ENCODE results near the gene CSNK2A1.

The CSNK2A1 gene

GRCh38 chr20:561437-562231 lies 18.0 kb upstream of the CSNK2A1 start:
- H3K27me3 ChIP-seq (ENCODE audit: low read length): no peaks in the 10 kb centered on the region
- no peak overlapping the region for H3K27ac ChIP-seq (ENCODE audit: low read depth, low read length)
- peak; percentile 62 for TF ChIP-seq CTCF (IDR thresholded peaks at IDR 0.05; ENCODE audit: insufficient read depth, low read length, poor library complexity, severe bottlenecking)
- no peak for TF ChIP-seq EZH2phosphoT487 (conservative IDR thresholded peaks at IDR 0.05; ENCODE audit: low read length)
- H4K20me1 ChIP-seq (ENCODE audit: low read depth, low read length): no peaks in the 10 kb centered on the region
- H3K9me3 ChIP-seq (ENCODE audit: insufficient read depth, low read length): no peaks in the 10 kb centered on the region
- H3K4me3 ChIP-seq (ENCODE audit: insufficient read depth, low read length, poor library complexity, severe bottlenecking): no peak overlapping the region
- H3K36me3 ChIP-seq (ENCODE audit: low read length): no peaks in the 10 kb centered on the region
- no peaks in the 10 kb centered on the region for H3K79me2 ChIP-seq (ENCODE audit: insufficient read depth, low read length)
- H3K9ac ChIP-seq (ENCODE audit: low read length): no peak overlapping the region
- no peaks in the 10 kb centered on the region for H3K9me2 ChIP-seq (replicated peaks; ENCODE audit: insufficient read depth, low read length)
- H3K4me2 ChIP-seq (ENCODE audit: low read depth, low read length, poor library complexity, severe bottlenecking): no peak overlapping the region
- H3F3A ChIP-seq (ENCODE audit: insufficient read depth): no peaks in the 10 kb centered on the region
- H2AFZ ChIP-seq (ENCODE audit: low read depth, low read length, severe bottlenecking): no peak overlapping the region

- no peak overlapping the region for H2AFZ ChIP-seq (ENCODE audit: low read depth, low read length, severe bottlenecking)
- H3K4me2 ChIP-seq (ENCODE audit: low read depth, low read length, poor library complexity, severe bottlenecking): no peak overlapping the region
- H3K9me2 ChIP-seq (replicated peaks; ENCODE audit: insufficient read depth, low read length): no peaks in the 10 kb centered on the region
- H3K9me3 ChIP-seq (ENCODE audit: insufficient read depth, low read length): no peaks in the 10 kb centered on the region
- no peaks in the 10 kb centered on the region for H4K20me1 ChIP-seq (ENCODE audit: low read depth, low read length)
- no peak overlapping the region for H3K27ac ChIP-seq (ENCODE audit: low read depth, low read length)
- TF ChIP-seq CTCF (IDR thresholded peaks at IDR 0.05; ENCODE audit: insufficient read depth, low read length, poor library complexity, severe bottlenecking) (no peak), EZH2phosphoT487 (conservative IDR thresholded peaks at IDR 0.05; ENCODE audit: low read length) (no peak)
- no peak overlapping the region for H3K9ac ChIP-seq (ENCODE audit: low read length)
- no peak overlapping the region for H3K4me3 ChIP-seq (ENCODE audit: insufficient read depth, low read length, poor library complexity, severe bottlenecking)
- no peaks in the 10 kb centered on the region for H3K27me3 ChIP-seq (ENCODE audit: low read length)
- no peaks in the 10 kb centered on the region for H3K79me2 ChIP-seq (ENCODE audit: insufficient read depth, low read length)
- no peaks in the 10 kb centered on the region for H3F3A ChIP-seq (ENCODE audit: insufficient read depth)
- H3K36me3 ChIP-seq (ENCODE audit: low read length): no peaks in the 10 kb centered on the region
Observed at GRCh38 chr20:560680-561079, 17.1 kb upstream of the CSNK2A1 start.

GRCh38 chr20:558117-558516 lies 14.5 kb upstream of the CSNK2A1 start:
- Histone ChIP-seq H3F3A (ENCODE audit: insufficient read depth) (no peaks in the 10 kb centered on the region), H3K9me2 (replicated peaks; ENCODE audit: insufficient read depth, low read length) (no peaks in the 10 kb centered on the region), H3K9ac (ENCODE audit: low read length) (no peak overlapping the region), H4K20me1 (ENCODE audit: low read depth, low read length) (no peaks in the 10 kb centered on the region), H3K27me3 (ENCODE audit: low read length) (no peaks in the 10 kb centered on the region), H3K4me3 (ENCODE audit: insufficient read depth, low read length, poor library complexity, severe bottlenecking) (no peak overlapping the region), H3K4me2 (ENCODE audit: low read depth, low read length, poor library complexity, severe bottlenecking) (no peak overlapping the region), H3K36me3 (ENCODE audit: low read length) (no peaks in the 10 kb centered on the region), H3K27ac (ENCODE audit: low read depth, low read length) (no peak overlapping the region), H2AFZ (ENCODE audit: low read depth, low read length, severe bottlenecking) (no peak overlapping the region), H3K79me2 (ENCODE audit: insufficient read depth, low read length) (no peaks in the 10 kb centered on the region), H3K9me3 (ENCODE audit: insufficient read depth, low read length) (no peaks in the 10 kb centered on the region)
- TF ChIP-seq EZH2phosphoT487 (conservative IDR thresholded peaks at IDR 0.05; ENCODE audit: low read length): no peak
- TF ChIP-seq CTCF (IDR thresholded peaks at IDR 0.05; ENCODE audit: insufficient read depth, low read length, poor library complexity, severe bottlenecking): no peak

Measured in SU-DHL-6 (cell line).